GM12891 (cell line): ENCODE results near the gene REELD1.

Experiments used
- POLR2A ChIP-seq: IDR thresholded peaks from 2 replicates; pipeline ENCODE4 v1.6.1; 2011; ENCODE audit warnings: low read depth, low read length, control low read depth
- POLR2AphosphoS5 ChIP-seq: IDR thresholded peaks from 2 replicates; pipeline ENCODE4 v1.6.1; 2011; ENCODE audit warnings: low read depth, low read length, control low read depth
- SPI1 ChIP-seq: IDR thresholded peaks from 2 replicates; pipeline ENCODE4 v1.6.1; 2011; ENCODE audit warnings: low read depth, low read length, control low read depth
- TAF1 ChIP-seq: IDR thresholded peaks from 2 replicates; pipeline ENCODE4 v1.6.1; 2011; ENCODE audit warnings: low read depth, low read length, control low read depth

DNA sequence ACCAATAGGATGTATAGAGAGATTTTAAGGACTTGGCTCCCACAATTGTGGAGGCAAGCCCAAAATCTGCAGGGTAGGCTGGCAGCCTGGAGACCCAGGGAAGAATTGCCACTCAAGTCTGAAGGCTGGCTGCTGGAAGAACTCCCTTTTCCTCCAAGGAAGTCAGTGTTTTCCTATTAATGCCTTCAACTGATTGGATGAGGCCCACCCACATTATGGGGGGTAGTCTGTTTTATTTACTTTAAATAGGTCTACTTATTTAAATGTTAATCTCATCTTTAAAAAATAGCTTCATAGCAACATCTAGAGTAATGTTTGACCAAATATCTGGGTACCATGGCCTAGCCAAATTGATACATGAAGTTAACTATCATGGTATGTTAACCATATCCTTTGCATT is 20.1 kb upstream of the REELD1 start:
- TF ChIP-seq POLR2A (no peak), POLR2AphosphoS5 (no peak), TAF1 (no peak), SPI1 (no peak)
